SK-N-SH treated with all-trans-retinoic acid at 6 μM for 48 hours (cell line): Measurements from ENCODE around the gene CARS1.

Experiments used
- ATAC-seq: fragments of 200-7000 bp; cut with Tn5 transposase; 3 replicates; pipeline ENCODE4 v1.9.1; 2020; ENCODE audit warnings: mild to moderate bottlenecking, moderate library complexity
- BACH2 ChIP-seq: fragments of 250-450 bp; sonication (Bioruptor Pico); IDR thresholded peaks from 2 replicates; pipeline ENCODE4 v1.9.0; 2021; ENCODE audit warnings: mild to moderate bottlenecking, borderline replicate concordance
- CSDC2 ChIP-seq: fragments of 250-450 bp; sonication (Bioruptor Pico); IDR thresholded peaks from 2 replicates; pipeline ENCODE4 v1.5.0; 2020; ENCODE audit warnings: mild to moderate bottlenecking, moderate library complexity
- ESRRG ChIP-seq: fragments of 250-450 bp; sonication (Bioruptor Pico); IDR thresholded peaks from 2 replicates; pipeline ENCODE4 v1.6.1; 2021; ENCODE audit warnings: mild to moderate bottlenecking
- GLIS3 ChIP-seq: fragments of 250-450 bp; sonication (Bioruptor Pico); IDR thresholded peaks from 2 replicates; pipeline ENCODE4 v1.5.0; 2020; ENCODE audit warnings: mild to moderate bottlenecking, moderate library complexity
- OSR1 ChIP-seq: fragments of 250-450 bp; sonication (Bioruptor Pico); IDR thresholded peaks from 2 replicates; pipeline ENCODE4 v1.8.0; 2022; ENCODE audit warnings: moderate library complexity, mild to moderate bottlenecking, inconsistent platforms
- PATZ1 ChIP-seq: fragments of 250-450 bp; sonication (Bioruptor Pico); IDR thresholded peaks from 2 replicates; pipeline ENCODE4 v1.8.0; 2020; ENCODE audit warnings: mild to moderate bottlenecking, moderate library complexity, borderline replicate concordance
- PPARA ChIP-seq: fragments of 250-450 bp; sonication (Bioruptor Pico); IDR thresholded peaks from 2 replicates; pipeline ENCODE4 v1.5.0; 2020; ENCODE audit warnings: mild to moderate bottlenecking, borderline replicate concordance
- RARB ChIP-seq: fragments of 250-450 bp; sonication (Bioruptor Pico); IDR thresholded peaks from 2 replicates; pipeline ENCODE4 v1.8.0; 2021; ENCODE audit warnings: mild to moderate bottlenecking, moderate library complexity
- SNAI2 ChIP-seq: fragments of 250-450 bp; sonication (Bioruptor Pico); IDR thresholded peaks from 2 replicates; pipeline ENCODE4 v1.5.0; 2020; ENCODE audit warnings: mild to moderate bottlenecking, moderate library complexity
- TOX ChIP-seq: fragments of 250-450 bp; sonication (Bioruptor Pico); IDR thresholded peaks from 2 replicates; pipeline ENCODE4 v1.8.0; 2021; ENCODE audit warnings: mild to moderate bottlenecking, moderate library complexity, borderline replicate concordance
- TSHZ2 ChIP-seq: fragments of 250-450 bp; sonication (Bioruptor Pico); IDR thresholded peaks from 2 replicates; pipeline ENCODE4 v1.5.0; 2020; ENCODE audit warnings: mild to moderate bottlenecking, moderate library complexity
- ZC3H10 ChIP-seq: fragments of 250-450 bp; sonication (Bioruptor Pico); IDR thresholded peaks from 2 replicates; pipeline ENCODE4 v1.5.1; 2021; ENCODE audit warnings: mild to moderate bottlenecking, moderate library complexity
- ZFP3 ChIP-seq: fragments of 250-450 bp; sonication (Bioruptor Pico); IDR thresholded peaks from 2 replicates; pipeline ENCODE4 v1.5.0; 2020; ENCODE audit warnings: mild to moderate bottlenecking, moderate library complexity
- ZFP30 ChIP-seq: fragments of 450-650 bp; formaldehyde crosslinking; IDR thresholded peaks from 2 replicates; pipeline ENCODE4 v1.5.0; 2022; ENCODE audit warnings: mild to moderate bottlenecking, moderate library complexity
- ZNF565 ChIP-seq: fragments of 450-650 bp; formaldehyde crosslinking; conservative IDR thresholded peaks from 2 replicates; pipeline ENCODE4 v1.5.0; 2020; ENCODE audit warnings: low read depth, mild to moderate bottlenecking, moderate library complexity
- ZNF70 ChIP-seq: fragments of 450-650 bp; formaldehyde crosslinking; IDR thresholded peaks from 2 replicates; pipeline ENCODE4 v1.5.0; 2020; ENCODE audit warnings: mild to moderate bottlenecking, moderate library complexity
- ZNF8 ChIP-seq: fragments of 450-650 bp; formaldehyde crosslinking; IDR thresholded peaks from 2 replicates; pipeline ENCODE4 v1.5.0; 2020; ENCODE audit warnings: mild to moderate bottlenecking, moderate library complexity
- TF ChIP-seq, protein P1 (sequence below): fragments of 250-450 bp; sonication (Bioruptor Pico); IDR thresholded peaks from 2 replicates; pipeline ENCODE4 v1.8.0; 2021; ENCODE audit warnings: low read depth, mild to moderate bottlenecking, moderate library complexity, borderline replicate concordance
- TF ChIP-seq, protein P2 (sequence below): fragments of 250-450 bp; sonication (Bioruptor Pico); IDR thresholded peaks from 2 replicates; pipeline ENCODE4 v1.5.1; 2020; ENCODE audit warnings: low read depth, mild to moderate bottlenecking, moderate library complexity

CARS1 gene

GRCh38 chr11:3060436-3061025, 3.3 kb upstream of the CARS1 start (continued):
- TF ChIP-seq, protein P1, sequence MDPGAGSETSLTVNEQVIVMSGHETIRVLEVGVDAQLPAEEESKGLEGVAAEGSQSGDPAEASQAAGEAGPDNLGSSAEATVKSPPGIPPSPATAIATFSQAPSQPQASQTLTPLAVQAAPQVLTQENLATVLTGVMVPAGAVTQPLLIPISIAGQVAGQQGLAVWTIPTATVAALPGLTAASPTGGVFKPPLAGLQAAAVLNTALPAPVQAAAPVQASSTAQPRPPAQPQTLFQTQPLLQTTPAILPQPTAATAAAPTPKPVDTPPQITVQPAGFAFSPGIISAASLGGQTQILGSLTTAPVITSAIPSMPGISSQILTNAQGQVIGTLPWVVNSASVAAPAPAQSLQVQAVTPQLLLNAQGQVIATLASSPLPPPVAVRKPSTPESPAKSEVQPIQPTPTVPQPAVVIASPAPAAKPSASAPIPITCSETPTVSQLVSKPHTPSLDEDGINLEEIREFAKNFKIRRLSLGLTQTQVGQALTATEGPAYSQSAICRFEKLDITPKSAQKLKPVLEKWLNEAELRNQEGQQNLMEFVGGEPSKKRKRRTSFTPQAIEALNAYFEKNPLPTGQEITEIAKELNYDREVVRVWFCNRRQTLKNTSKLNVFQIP (CRISPR knock-in tag): no peak
- TF ChIP-seq ZNF8: no peak
- TF ChIP-seq ZNF565 (CRISPR knock-in tag): no peak
- no peak for TF ChIP-seq TOX (CRISPR knock-in tag)
- TF ChIP-seq GLIS3: no peak
- no peak for TF ChIP-seq ZNF70
- TF ChIP-seq ZC3H10 (CRISPR knock-in tag): no peak
- TF ChIP-seq ESRRG (CRISPR knock-in tag): no peak
- TF ChIP-seq ZFP30 (CRISPR knock-in tag): no peak
- TF ChIP-seq PATZ1: no peak
- no peak for TF ChIP-seq CSDC2 (CRISPR knock-in tag)
- TF ChIP-seq, all 23 proteins: peak for 0

DNA sequence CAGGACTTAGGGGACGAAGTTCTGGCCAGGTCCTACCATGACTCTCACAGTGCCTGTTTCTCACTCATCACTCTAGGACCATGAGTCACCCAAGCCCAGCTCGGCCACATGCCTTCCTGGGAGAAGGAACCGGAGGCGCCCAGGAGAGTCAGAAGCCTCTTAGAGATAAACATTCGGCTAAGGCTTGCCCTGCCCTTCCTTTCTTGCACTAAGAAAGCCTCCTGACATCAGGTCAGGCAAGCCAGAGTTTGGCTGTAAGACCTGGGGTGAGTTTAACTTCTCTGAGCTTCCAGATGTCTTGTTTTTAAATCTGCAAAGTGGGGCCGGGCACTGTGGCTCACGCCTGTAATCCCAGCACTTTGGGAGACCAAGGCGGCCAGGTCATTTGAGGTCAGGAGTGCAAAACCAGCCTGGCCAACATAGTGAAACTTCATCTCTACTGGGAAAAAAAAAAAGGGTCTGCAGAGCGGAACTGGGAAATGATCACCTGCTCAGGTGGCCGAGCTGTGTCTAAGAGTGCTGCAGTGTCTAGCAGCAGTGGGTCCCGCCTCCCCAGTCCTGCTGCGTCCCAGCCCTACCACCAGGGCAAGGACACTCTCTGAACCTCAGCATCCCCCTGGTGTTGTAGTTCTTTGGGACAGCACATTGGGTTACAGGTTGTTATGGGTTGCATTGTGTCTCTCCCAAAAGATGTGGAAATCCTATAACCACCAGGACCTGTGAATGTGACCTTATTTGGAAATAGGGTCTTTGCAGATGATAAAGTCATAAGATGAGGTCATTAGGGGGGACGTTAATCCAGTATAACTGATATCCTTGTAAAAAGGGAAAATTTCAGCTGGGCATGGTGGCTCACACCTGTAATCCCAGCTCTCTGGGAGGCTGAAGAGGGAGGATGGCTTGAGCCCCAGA, 1.8 kb upstream of the CARS1 start:
- TF ChIP-seq, protein P2, sequence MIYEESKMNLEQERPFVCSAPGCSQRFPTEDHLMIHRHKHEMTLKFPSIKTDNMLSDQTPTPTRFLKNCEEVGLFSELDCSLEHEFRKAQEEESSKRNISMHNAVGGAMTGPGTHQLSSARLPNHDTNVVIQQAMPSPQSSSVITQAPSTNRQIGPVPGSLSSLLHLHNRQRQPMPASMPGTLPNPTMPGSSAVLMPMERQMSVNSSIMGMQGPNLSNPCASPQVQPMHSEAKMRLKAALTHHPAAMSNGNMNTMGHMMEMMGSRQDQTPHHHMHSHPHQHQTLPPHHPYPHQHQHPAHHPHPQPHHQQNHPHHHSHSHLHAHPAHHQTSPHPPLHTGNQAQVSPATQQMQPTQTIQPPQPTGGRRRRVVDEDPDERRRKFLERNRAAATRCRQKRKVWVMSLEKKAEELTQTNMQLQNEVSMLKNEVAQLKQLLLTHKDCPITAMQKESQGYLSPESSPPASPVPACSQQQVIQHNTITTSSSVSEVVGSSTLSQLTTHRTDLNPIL (CRISPR knock-in tag): no peak
- no peak for TF ChIP-seq TSHZ2 (CRISPR knock-in tag)
- TF ChIP-seq, all 23 proteins: peak for 0
- no peak for ATAC-seq

- ATAC-seq: peak; percentile 15; the same call in 2 of the 3 replicates
- TF ChIP-seq SNAI2 (no peak), OSR1 (CRISPR knock-in tag) (no peak), PPARA (CRISPR knock-in tag) (no peak), ZFP3 (no peak), PATZ1 (no peak), ZNF8 (no peak), ZC3H10 (CRISPR knock-in tag) (no peak), RARB (CRISPR knock-in tag) (no peak), BACH2 (CRISPR knock-in tag) (no peak)
- TF ChIP-seq, protein P1 (CRISPR knock-in tag): no peak
Observed at GRCh38 chr11:3056296-3057068, 741 bp downstream of the CARS1 start.
